ENCODE measurements around the gene PTPRE. TPM values are rescaled to one million over a fixed set of nuclear protein-coding genes. Genes with fewer than 3 reads are reported as not detected.

PTPRE gene
- polyA plus RNA-seq, 1 donor from 2014 or later = 4.1 TPM

DNA sequence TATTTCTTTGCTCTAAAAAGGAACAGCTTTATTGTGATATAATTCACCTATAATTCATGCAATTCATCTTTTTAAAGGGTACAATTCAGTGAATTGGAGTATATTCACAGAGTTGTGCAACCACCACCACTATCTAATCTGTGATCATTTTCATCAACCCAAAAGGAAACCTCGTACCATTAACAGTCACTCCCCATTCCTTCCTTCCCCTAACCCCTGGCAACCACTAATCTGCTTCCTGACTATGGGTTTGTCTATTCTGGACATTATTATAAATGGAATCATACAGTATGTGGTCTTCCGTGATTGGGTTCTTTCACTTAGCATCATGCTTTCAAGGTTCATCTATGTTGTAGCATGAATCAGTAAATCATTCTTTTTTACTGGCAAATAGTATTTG, 167.0 kb downstream of the PTPRE start:
- no peaks in the 10 kb centered on the region for H3K9me3 ChIP-seq (ENCODE audit: low read length)
- no peak overlapping the region for H3K4me3 ChIP-seq (ENCODE audit: low read length)
- H4K20me1 ChIP-seq (ENCODE audit: insufficient read depth) = no peaks in the 10 kb centered on the region
- H3K27ac ChIP-seq (ENCODE audit: low read length) = no peak overlapping the region
- H3K27me3 ChIP-seq (ENCODE audit: insufficient read depth, low read depth, low read length) = no peaks in the 10 kb centered on the region
- no peaks in the 10 kb centered on the region for H3K9me2 ChIP-seq (ENCODE audit: insufficient read depth, low read length)
- TF ChIP-seq SMC3 (conservative IDR thresholded peaks at IDR 0.05; ENCODE audit: poor library complexity) (no peak), TAF1 (IDR thresholded peaks at IDR 0.05; ENCODE audit: low read depth) (no peak), EP300 (conservative IDR thresholded peaks at IDR 0.05; ENCODE audit: poor library complexity, severe bottlenecking) (no peak), EZH2 (IDR thresholded peaks at IDR 0.05; ENCODE audit: borderline replicate concordance, insufficient read depth, low read length, poor library complexity, severe bottlenecking) (no peak), POLR2AphosphoS5 (IDR thresholded peaks at IDR 0.05) (no peak), MXI1 (conservative IDR thresholded peaks at IDR 0.05; ENCODE audit: poor library complexity, severe bottlenecking) (no peak), RAD21 (conservative IDR thresholded peaks at IDR 0.05) (no peak)
- TF ChIP-seq, protein P1, sequence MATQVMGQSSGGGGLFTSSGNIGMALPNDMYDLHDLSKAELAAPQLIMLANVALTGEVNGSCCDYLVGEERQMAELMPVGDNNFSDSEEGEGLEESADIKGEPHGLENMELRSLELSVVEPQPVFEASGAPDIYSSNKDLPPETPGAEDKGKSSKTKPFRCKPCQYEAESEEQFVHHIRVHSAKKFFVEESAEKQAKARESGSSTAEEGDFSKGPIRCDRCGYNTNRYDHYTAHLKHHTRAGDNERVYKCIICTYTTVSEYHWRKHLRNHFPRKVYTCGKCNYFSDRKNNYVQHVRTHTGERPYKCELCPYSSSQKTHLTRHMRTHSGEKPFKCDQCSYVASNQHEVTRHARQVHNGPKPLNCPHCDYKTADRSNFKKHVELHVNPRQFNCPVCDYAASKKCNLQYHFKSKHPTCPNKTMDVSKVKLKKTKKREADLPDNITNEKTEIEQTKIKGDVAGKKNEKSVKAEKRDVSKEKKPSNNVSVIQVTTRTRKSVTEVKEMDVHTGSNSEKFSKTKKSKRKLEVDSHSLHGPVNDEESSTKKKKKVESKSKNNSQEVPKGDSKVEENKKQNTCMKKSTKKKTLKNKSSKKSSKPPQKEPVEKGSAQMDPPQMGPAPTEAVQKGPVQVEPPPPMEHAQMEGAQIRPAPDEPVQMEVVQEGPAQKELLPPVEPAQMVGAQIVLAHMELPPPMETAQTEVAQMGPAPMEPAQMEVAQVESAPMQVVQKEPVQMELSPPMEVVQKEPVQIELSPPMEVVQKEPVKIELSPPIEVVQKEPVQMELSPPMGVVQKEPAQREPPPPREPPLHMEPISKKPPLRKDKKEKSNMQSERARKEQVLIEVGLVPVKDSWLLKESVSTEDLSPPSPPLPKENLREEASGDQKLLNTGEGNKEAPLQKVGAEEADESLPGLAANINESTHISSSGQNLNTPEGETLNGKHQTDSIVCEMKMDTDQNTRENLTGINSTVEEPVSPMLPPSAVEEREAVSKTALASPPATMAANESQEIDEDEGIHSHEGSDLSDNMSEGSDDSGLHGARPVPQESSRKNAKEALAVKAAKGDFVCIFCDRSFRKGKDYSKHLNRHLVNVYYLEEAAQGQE (IDR thresholded peaks at IDR 0.05; ENCODE audit: borderline replicate concordance) = no peak
- TF ChIP-seq, protein P2, sequence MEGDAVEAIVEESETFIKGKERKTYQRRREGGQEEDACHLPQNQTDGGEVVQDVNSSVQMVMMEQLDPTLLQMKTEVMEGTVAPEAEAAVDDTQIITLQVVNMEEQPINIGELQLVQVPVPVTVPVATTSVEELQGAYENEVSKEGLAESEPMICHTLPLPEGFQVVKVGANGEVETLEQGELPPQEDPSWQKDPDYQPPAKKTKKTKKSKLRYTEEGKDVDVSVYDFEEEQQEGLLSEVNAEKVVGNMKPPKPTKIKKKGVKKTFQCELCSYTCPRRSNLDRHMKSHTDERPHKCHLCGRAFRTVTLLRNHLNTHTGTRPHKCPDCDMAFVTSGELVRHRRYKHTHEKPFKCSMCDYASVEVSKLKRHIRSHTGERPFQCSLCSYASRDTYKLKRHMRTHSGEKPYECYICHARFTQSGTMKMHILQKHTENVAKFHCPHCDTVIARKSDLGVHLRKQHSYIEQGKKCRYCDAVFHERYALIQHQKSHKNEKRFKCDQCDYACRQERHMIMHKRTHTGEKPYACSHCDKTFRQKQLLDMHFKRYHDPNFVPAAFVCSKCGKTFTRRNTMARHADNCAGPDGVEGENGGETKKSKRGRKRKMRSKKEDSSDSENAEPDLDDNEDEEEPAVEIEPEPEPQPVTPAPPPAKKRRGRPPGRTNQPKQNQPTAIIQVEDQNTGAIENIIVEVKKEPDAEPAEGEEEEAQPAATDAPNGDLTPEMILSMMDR (IDR thresholded peaks at IDR 0.05; ENCODE audit: poor library complexity, severe bottlenecking) = no peak
- H3K9ac ChIP-seq (ENCODE audit: low read length) = no peak overlapping the region
- no peak overlapping the region for H3K4me2 ChIP-seq (ENCODE audit: low read length)
- H3K79me2 ChIP-seq (replicated peaks; ENCODE audit: insufficient read depth, low read length) = no peaks in the 10 kb centered on the region
- H3K36me3 ChIP-seq (ENCODE audit: insufficient read depth, low read length) = no peaks in the 10 kb centered on the region
- H3F3A ChIP-seq (ENCODE audit: insufficient read depth, low read length, poor library complexity, severe bottlenecking) = no peaks in the 10 kb centered on the region
- no peak overlapping the region for H2AFZ ChIP-seq (ENCODE audit: low read depth, low read length)

DNA sequence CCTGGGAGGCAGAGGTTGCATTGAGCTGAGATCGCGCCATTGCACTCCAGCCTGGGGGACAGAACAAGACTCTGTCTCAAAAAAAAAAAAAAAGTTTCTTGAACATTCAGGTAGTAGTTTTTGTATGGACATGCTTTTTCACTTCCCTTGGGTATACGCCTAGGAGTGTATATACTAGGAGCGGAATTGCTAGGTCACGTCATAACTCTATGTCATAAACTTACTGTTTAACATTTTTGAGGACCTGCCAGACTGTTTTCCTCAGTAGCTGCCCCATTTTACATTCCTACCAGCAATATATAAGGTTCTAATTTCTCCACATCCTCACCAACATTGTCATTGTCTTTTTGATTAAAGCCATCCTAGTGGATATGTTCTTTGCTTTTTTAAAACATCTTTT, 167.7 kb downstream of the PTPRE start:
- Histone ChIP-seq H3K9me2 (ENCODE audit: insufficient read depth, low read length) (no peaks in the 10 kb centered on the region), H3K79me2 (replicated peaks; ENCODE audit: insufficient read depth, low read length) (no peaks in the 10 kb centered on the region), H3K27me3 (ENCODE audit: insufficient read depth, low read depth, low read length) (no peaks in the 10 kb centered on the region), H3F3A (ENCODE audit: insufficient read depth, low read length, poor library complexity, severe bottlenecking) (no peaks in the 10 kb centered on the region), H3K36me3 (ENCODE audit: insufficient read depth, low read length) (no peaks in the 10 kb centered on the region), H2AFZ (ENCODE audit: low read depth, low read length) (no peak overlapping the region), H3K4me3 (ENCODE audit: low read length) (no peak overlapping the region), H3K9ac (ENCODE audit: low read length) (no peak overlapping the region), H3K27ac (ENCODE audit: low read length) (no peak overlapping the region), H4K20me1 (ENCODE audit: insufficient read depth) (no peaks in the 10 kb centered on the region), H3K4me2 (ENCODE audit: low read length) (no peak overlapping the region), H3K9me3 (ENCODE audit: low read length) (no peaks in the 10 kb centered on the region)
- TF ChIP-seq EZH2 (IDR thresholded peaks at IDR 0.05; ENCODE audit: borderline replicate concordance, insufficient read depth, low read length, poor library complexity, severe bottlenecking) (no peak), POLR2AphosphoS5 (IDR thresholded peaks at IDR 0.05) (no peak)
- TF ChIP-seq, protein P1 (IDR thresholded peaks at IDR 0.05; ENCODE audit: borderline replicate concordance) = no peak

All from neural cell (in vitro differentiated cells).